RCC 7860 (cell line): Measurements from ENCODE around the gene FBXL3.
A peak's percentile ranks its signal among the peaks of the same experiment; 100 is the strongest.

Source experiments
- DNase-seq: peaks from one replicate; pipeline ENCODE4 v3.0.0-alpha.2; 2015; ENCODE audit warnings: low spot score
- FAIRE-seq: peaks from 2 replicates; lab custom pipeline; 2012; peaks lifted over from hg19 to GRCh38; lab: Jason Lieb, UNC

The FBXL3 gene

GRCh38 chr13:77026861-77027621 is at the start of gene FBXL3:
TSS of gene FBXL3 (minus strand) at chr13:77027159. CDS start at chr13:77021860, 5,299 bp downstream.
- FAIRE-seq (no peak), DNase-seq (peak; percentile 86)

- DNase-seq (no peak), FAIRE-seq (no peak)
Measured at GRCh38 chr13:77067519-77067918, 40.6 kb upstream of the FBXL3 start.

- no peak for FAIRE-seq
Measured at GRCh38 chr13:77065461-77066147, 38.6 kb upstream of the FBXL3 start.

GRCh38 chr13:77062097-77062496 is 35.1 kb upstream of the FBXL3 start:
- FAIRE-seq (no peak), DNase-seq (no peak)

More at GRCh38 chr13:77065461-77066147, 38.6 kb upstream of the FBXL3 start:
- no peak for DNase-seq

GRCh38 chr13:77061362-77061761 is 34.4 kb upstream of the FBXL3 start:
- DNase-seq = no peak
- no peak for FAIRE-seq

- FAIRE-seq = no peak
- no peak for DNase-seq
Measured at GRCh38 chr13:77056886-77057285, 29.9 kb upstream of the FBXL3 start.

GRCh38 chr13:77056382-77056781 is 29.4 kb upstream of the FBXL3 start:
- no peak for FAIRE-seq
- no peak for DNase-seq

- FAIRE-seq (no peak), DNase-seq (no peak)
Measured at GRCh38 chr13:77055158-77055557, 28.2 kb upstream of the FBXL3 start.

GRCh38 chr13:77053192-77053591 is 26.2 kb upstream of the FBXL3 start:
- FAIRE-seq (no peak), DNase-seq (no peak)

GRCh38 chr13:77048681-77049080 is 21.7 kb upstream of the FBXL3 start:
- DNase-seq = no peak

GRCh38 chr13:77047649-77048343 is 20.8 kb upstream of the FBXL3 start:
- DNase-seq (no peak), FAIRE-seq (no peak)

More at GRCh38 chr13:77048681-77049080, 21.7 kb upstream of the FBXL3 start:
- no peak for FAIRE-seq

- no peak for FAIRE-seq
- DNase-seq = no peak
Measured at GRCh38 chr13:77042566-77043177, 15.7 kb upstream of the FBXL3 start.

- FAIRE-seq = no peak
- DNase-seq = no peak
Measured at GRCh38 chr13:77040835-77041234, 13.9 kb upstream of the FBXL3 start.

- FAIRE-seq (no peak), DNase-seq (no peak)
Measured at GRCh38 chr13:77040076-77040475, 13.1 kb upstream of the FBXL3 start.

GRCh38 chr13:77038907-77039480 is 12.0 kb upstream of the FBXL3 start:
- FAIRE-seq = no peak
- no peak for DNase-seq

GRCh38 chr13:77036279-77036678 is 9.3 kb upstream of the FBXL3 start:
- DNase-seq (no peak), FAIRE-seq (no peak)

GRCh38 chr13:77034881-77035280 is 7.9 kb upstream of the FBXL3 start:
- no peak for FAIRE-seq
- no peak for DNase-seq

- FAIRE-seq (no peak), DNase-seq (no peak)
Measured at GRCh38 chr13:77033717-77034302, 6.9 kb upstream of the FBXL3 start.

- no peak for FAIRE-seq
- no peak for DNase-seq
Measured at GRCh38 chr13:77031656-77032243, 4.8 kb upstream of the FBXL3 start.

- DNase-seq = no peak
- FAIRE-seq = no peak
Measured at GRCh38 chr13:77029436-77029835, 2.5 kb upstream of the FBXL3 start.
